Upper lobe of right lung (tissue), 1 donor: Measurements from ENCODE around the gene STARD5. TPM values are rescaled to one million over a fixed set of nuclear protein-coding genes. Genes with fewer than 3 reads are reported as not detected.

Source experiments
- ATAC-seq: fragments of 200-7000 bp; cut with Tn5 transposase; one replicate; pipeline ENCODE4 v1.9.1; 2020; ENCODE audit warnings: mild to moderate bottlenecking, moderate library complexity
- DNase-seq: peaks from one replicate; pipeline ENCODE4 v3.0.0-alpha.2; 2020
- H3K27ac ChIP-seq: fragments of 200-600 bp; one replicate; pipeline ENCODE4 v1.8.0; 2022
- H3K27me3 ChIP-seq: fragments of 200-600 bp; one replicate; pipeline ENCODE4 v1.8.0; 2022; ENCODE audit warnings: mild to moderate bottlenecking
- H3K36me3 ChIP-seq: fragments of 200-600 bp; one replicate; pipeline ENCODE4 v1.8.0; 2022
- H3K4me1 ChIP-seq: fragments of 200-600 bp; one replicate; pipeline ENCODE4 v1.8.0; 2022
- H3K4me3 ChIP-seq: fragments of 200-600 bp; one replicate; pipeline ENCODE4 v1.8.0; 2022; ENCODE audit warnings: mild to moderate bottlenecking
- H3K9me3 ChIP-seq: fragments of 200-600 bp; one replicate; pipeline ENCODE4 v1.8.0; 2022
- intact Hi-C: fragments of 100-400 bp; cut with DNase I; formaldehyde crosslinking; loops from one replicate; pipeline ENCODE4 v1.11.0; 2022
- total RNA-seq: library from RNA; stranded (reverse); fragmentation: NEBNext Ultra II Directional; extraction: Animal tissue kit (Norgen Biotek cat#: 25700); gene quantifications from one replicate; pipeline ENCODE4 v1.2.1, GENCODE V29; 2021
- TF ChIP-seq, protein P1 (sequence below): fragments of 200-600 bp; IDR thresholded peaks from one replicate; pipeline ENCODE4 v1.8.0; 2022; ENCODE audit warnings: antibody characterized with exemption
- donor health status: DM: no; HTN: yes; CAD: no; lungs with severe emphysema.

STARD5 gene
- total RNA-seq, 1 donor from 2014 or later: 5.4 TPM

DNA sequence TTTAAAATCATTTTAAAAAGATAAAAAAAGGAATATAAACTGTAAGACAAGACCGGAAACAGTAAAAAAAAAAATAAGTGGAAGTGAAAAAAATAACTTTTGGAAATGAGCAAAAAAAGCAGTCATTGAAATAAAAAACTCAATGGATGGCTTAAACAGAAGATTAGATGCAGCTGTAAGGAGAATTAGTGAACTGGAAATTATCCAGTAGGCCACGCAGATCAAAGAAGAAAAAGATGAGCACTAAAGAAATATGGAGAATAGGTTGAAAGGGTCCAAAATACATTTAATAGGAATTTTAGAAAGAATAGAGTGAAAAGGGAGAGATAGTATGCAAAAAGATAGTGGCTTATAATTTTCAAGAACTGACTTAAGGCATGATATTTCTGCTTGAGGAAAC is 47.0 kb downstream of the STARD5 start:
- Histone ChIP-seq H3K36me3 (peaks cover 7% of the 10 kb centered on the region), H3K4me1 (no peaks in the 10 kb centered on the region), H3K4me3 (no peak overlapping the region), H3K9me3 (no peaks in the 10 kb centered on the region), H3K27me3 (no peaks in the 10 kb centered on the region), H3K27ac (no peak overlapping the region)
- ATAC-seq (no peak), DNase-seq (no peak)
- intact Hi-C loops: no loop called here
- TF ChIP-seq, protein P1, sequence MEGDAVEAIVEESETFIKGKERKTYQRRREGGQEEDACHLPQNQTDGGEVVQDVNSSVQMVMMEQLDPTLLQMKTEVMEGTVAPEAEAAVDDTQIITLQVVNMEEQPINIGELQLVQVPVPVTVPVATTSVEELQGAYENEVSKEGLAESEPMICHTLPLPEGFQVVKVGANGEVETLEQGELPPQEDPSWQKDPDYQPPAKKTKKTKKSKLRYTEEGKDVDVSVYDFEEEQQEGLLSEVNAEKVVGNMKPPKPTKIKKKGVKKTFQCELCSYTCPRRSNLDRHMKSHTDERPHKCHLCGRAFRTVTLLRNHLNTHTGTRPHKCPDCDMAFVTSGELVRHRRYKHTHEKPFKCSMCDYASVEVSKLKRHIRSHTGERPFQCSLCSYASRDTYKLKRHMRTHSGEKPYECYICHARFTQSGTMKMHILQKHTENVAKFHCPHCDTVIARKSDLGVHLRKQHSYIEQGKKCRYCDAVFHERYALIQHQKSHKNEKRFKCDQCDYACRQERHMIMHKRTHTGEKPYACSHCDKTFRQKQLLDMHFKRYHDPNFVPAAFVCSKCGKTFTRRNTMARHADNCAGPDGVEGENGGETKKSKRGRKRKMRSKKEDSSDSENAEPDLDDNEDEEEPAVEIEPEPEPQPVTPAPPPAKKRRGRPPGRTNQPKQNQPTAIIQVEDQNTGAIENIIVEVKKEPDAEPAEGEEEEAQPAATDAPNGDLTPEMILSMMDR: no peak

DNA sequence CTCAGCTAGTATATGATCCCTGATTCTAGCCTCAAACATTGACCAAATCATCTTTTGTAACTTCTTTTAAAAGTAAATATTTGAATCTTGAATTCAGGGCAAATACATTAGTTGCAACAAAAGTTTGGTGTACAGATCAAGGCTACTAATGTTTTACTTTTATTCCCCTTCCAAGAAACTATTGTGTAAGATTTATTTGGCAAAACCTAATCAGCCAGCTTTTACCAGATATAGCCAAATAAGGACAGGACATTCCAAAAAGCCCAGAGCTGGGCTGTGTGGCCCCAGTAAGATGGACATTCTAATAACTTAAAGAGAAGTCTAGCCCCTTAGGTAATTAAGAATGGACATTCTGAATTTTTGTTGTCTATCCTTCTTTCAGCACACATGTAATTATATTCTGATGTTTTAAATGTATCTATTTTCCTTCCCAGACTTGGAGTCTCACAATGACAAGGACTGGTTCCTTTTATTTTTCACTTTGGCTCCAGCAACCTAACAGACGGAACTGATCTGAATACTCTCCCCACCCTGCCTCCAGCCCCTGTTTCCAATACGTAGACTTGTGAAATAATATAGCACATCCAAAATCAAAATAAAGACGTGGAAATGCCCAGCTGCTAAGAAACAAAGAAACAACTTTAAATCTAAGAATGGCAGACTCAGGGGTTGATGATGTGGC is 48.1 kb downstream of the STARD5 start:
- H3K27me3 ChIP-seq: no peaks in the 10 kb centered on the region
- H3K27ac ChIP-seq: no peak overlapping the region
- H3K36me3 ChIP-seq: peaks cover 9% of the 10 kb centered on the region
- H3K4me3 ChIP-seq: no peak overlapping the region
- ATAC-seq (no peak), DNase-seq (no peak)
- intact Hi-C loops: no loop called here
- no peaks in the 10 kb centered on the region for H3K9me3 ChIP-seq
- TF ChIP-seq, protein P1: no peak
- H3K4me1 ChIP-seq: no peaks in the 10 kb centered on the region

DNA sequence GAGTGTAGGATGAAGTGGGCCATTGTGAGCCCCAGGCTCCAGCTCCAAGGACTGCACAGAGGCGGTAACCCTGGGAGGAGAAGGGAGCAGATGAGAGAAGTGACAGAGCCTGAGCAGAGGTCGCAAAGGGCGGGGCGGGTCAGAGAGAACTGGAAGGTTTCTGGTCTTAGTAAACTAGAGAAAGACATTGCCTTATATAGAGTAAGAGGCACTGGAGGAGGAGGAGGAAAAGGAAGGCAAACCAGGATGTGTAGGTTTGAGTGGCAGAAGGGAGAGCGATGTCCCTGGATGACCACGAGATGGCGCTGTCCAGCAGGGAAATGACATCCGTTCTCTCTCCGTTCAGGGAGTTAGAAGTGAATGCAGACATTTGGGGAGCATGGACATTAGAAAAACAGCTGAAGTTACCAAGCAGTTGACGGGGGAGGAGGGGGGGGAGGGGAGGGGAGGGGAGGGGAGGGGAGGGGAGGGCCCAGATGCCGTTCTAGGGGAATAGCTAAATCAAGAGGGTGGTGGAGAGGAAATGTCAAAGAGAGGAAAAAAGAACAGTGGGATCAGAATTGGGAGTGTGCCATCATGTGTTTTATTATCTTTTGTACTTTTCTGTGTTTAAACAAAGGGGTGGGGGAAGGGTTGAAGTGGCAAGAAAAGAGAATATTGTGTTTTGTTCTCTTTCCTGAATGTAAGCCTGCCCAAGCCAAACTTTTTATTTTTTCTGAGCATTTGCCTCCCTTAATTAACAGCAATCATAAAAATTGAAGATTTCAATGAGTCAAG is 48.8 kb downstream of the STARD5 start:
- intact Hi-C loops: no loop called here

DNA sequence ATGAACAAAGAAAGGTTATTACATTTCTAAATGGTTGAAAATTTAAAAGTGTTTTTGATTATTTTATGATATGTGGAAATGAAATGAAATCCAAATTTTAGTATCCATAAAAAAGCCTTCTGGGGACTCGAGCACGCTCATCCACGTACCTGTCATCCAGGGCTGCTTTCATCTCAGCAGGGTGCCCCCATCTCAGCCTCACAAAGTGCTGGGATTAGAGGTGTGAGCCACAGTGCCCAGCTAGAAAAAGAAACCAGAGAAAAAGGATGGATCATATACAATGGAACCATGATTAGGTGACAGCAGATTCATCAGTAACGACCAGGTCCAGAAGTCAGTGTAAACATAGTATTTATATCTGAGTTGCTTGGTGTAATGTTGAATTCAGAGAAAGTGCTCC is 49.7 kb downstream of the STARD5 start:
- ATAC-seq (no peak), DNase-seq (no peak)
- Histone ChIP-seq H3K27ac (no peak overlapping the region), H3K4me3 (no peak overlapping the region), H3K36me3 (peaks cover 18% of the 10 kb centered on the region), H3K9me3 (no peaks in the 10 kb centered on the region), H3K27me3 (no peaks in the 10 kb centered on the region), H3K4me1 (no peaks in the 10 kb centered on the region)
- intact Hi-C loops: no loop called here
- TF ChIP-seq, protein P1: no peak

More for the DNA sequence above, 48.8 kb downstream of the STARD5 start:
- H3K9me3 ChIP-seq: no peaks in the 10 kb centered on the region
- H3K27me3 ChIP-seq: no peaks in the 10 kb centered on the region
- H3K27ac ChIP-seq: no peak overlapping the region
- no peak overlapping the region for H3K4me3 ChIP-seq
- DNase-seq (peak; percentile 79), ATAC-seq (peak; percentile 97)
- no peaks in the 10 kb centered on the region for H3K4me1 ChIP-seq
- peaks cover 16% of the 10 kb centered on the region for H3K36me3 ChIP-seq
- TF ChIP-seq, protein P1: peak; percentile 82

DNA sequence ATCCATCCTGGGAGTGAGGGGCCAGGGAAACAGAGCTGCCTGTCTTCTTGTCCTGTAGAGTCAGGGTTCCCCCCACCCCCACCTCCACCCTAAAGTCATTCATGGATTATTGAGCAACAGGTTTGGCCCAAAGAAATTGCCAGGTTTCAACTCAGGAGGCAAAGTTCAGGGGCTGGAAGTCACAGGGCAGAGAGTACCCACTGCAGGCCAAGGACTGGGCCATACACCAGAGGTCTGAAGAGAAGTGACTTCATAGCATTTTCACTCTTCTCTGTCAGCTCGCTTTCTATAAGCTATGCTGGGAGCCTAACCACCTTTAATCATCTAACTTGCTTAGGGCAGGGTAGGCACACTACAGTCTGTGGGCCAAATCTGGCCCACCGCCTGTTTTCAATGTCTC is 50.1 kb downstream of the STARD5 start:
- DNase-seq: no peak
- no peak for ATAC-seq
- Histone ChIP-seq H3K4me3 (no peak overlapping the region), H3K9me3 (no peaks in the 10 kb centered on the region), H3K27me3 (no peaks in the 10 kb centered on the region), H3K4me1 (no peaks in the 10 kb centered on the region), H3K27ac (no peak overlapping the region), H3K36me3 (peaks cover 19% of the 10 kb centered on the region)
- TF ChIP-seq, protein P1: no peak
- intact Hi-C loops: no loop called here
